Peyer's patch (tissue), 4 donors: ENCODE data around the gene TNIK. TPM values are rescaled to one million over a fixed set of nuclear protein-coding genes. Genes with fewer than 3 reads are reported as not detected.

ENCODE experiments used
- DNase-seq, 3 donors: peaks; one replicate each; pipeline ENCODE4 v3.0.0-alpha.2; 2017 to 2019
- H3K27ac ChIP-seq, 4 donors: fragments of 200-600 bp; sonication (generic); one replicate each; pipeline ENCODE4 v1.5.1; 2016 to 2019
- H3K27me3 ChIP-seq, 2 donors: fragments of 200-600 bp; sonication (generic); one replicate each; pipeline ENCODE4 v1.5.1; 2019
- H3K36me3 ChIP-seq, 3 donors: fragments of 200-600 bp; sonication (generic); one replicate each; pipeline ENCODE4 v1.5.1; 2016 to 2019
- H3K4me1 ChIP-seq, 4 donors: fragments of 200-600 bp; sonication (generic); one replicate each; pipeline ENCODE4 v1.5.1; 2016 to 2019
- H3K4me3 ChIP-seq, 4 donors: fragments of 200-600 bp; sonication (generic); 1 replicate in 3 of 4; 2 replicates in 1 of 4; pipeline ENCODE4 v1.5.1; 2016 to 2019; ENCODE audit warnings: mild to moderate bottlenecking in 1 of 4
- H3K9me3 ChIP-seq, 4 donors: fragments of 200-600 bp; sonication (generic); one replicate each; pipeline ENCODE4 v1.5.1; 2016 to 2019; ENCODE audit warnings: mild to moderate bottlenecking in 1 of 4
- CTCF ChIP-seq, 6 experiments: fragments of 450-650 bp in 4 of 6; fragments of 200-600 bp in 2 of 6; sonication (generic) in 1 of 6; IDR thresholded peaks; one replicate each; pipeline ENCODE4 v1.5.1; 2017 to 2019; ENCODE audit warnings: antibody characterized with exemption in 6 of 6, mild to moderate bottlenecking in 3 of 6, moderate library complexity in 1 of 6
- POLR2A ChIP-seq, 2 donors: fragments of 450-650 bp; IDR thresholded peaks; one replicate each; pipeline ENCODE4 v1.5.1; 2017; ENCODE audit warnings: antibody characterized with exemption in 2 of 2, mild to moderate bottlenecking in 2 of 2, moderate library complexity in 2 of 2
- total RNA-seq, 4 donors: library from RNA; depleted of rRNA; stranded (reverse); fragments of >200 nt; gene quantifications; one replicate each; pipeline ENCODE4 v1.1.0, GENCODE V29; 2016

The TNIK gene
- total RNA-seq, 4 donors from 2014 or later = 37.1 to 84.8 (median 74.4) TPM

- H3K4me3 ChIP-seq = no peak overlapping the region
- H3K27me3 ChIP-seq = no peaks in the 10 kb centered on the region
- no peaks in the 10 kb centered on the region for H3K36me3 ChIP-seq
- TF ChIP-seq CTCF (IDR thresholded peaks at IDR 0.05) = no peak
- TF ChIP-seq POLR2A (IDR thresholded peaks at IDR 0.05) = no peak
- H3K27ac ChIP-seq = peak overlapping the region in 1 of 4 donors; percentile 31
- no peak for DNase-seq
- no peaks in the 10 kb centered on the region for H3K9me3 ChIP-seq
- peaks cover 0 to 15% (median 0%) of the 10 kb centered on the region in 4 donors for H3K4me1 ChIP-seq
These were observed 83.6 kb downstream of the TNIK start for GRCh38 chr3:171376596-171376947.

- DNase-seq = no peak
- peak overlapping the region in 2 of 4 donors; percentile 31 to 38 for H3K27ac ChIP-seq
These were observed 84.3 kb downstream of the TNIK start for GRCh38 chr3:171375666-171376595.

GRCh38 chr3:171374661-171375285 is 85.4 kb downstream of the TNIK start:
- Histone ChIP-seq H3K27me3 (no peaks in the 10 kb centered on the region), H3K4me1 (peaks cover 0 to 15% (median 0%) of the 10 kb centered on the region in 4 donors), H3K27ac (no peak overlapping the region), H3K4me3 (no peak overlapping the region), H3K36me3 (no peaks in the 10 kb centered on the region), H3K9me3 (no peaks in the 10 kb centered on the region)
- DNase-seq = no peak
- no peak for TF ChIP-seq CTCF (IDR thresholded peaks at IDR 0.05)
- TF ChIP-seq POLR2A (IDR thresholded peaks at IDR 0.05) = no peak

More at GRCh38 chr3:171375666-171376595, 84.3 kb downstream of the TNIK start:
- Histone ChIP-seq H3K4me1 (peaks cover 0 to 15% (median 0%) of the 10 kb centered on the region in 4 donors), H3K27me3 (no peaks in the 10 kb centered on the region), H3K4me3 (no peak overlapping the region), H3K36me3 (no peaks in the 10 kb centered on the region), H3K9me3 (no peaks in the 10 kb centered on the region)
- TF ChIP-seq CTCF (IDR thresholded peaks at IDR 0.05) (no peak), POLR2A (IDR thresholded peaks at IDR 0.05) (no peak)

- H3K4me1 ChIP-seq = peaks cover 0 to 15% (median 0%) of the 10 kb centered on the region in 4 donors
- H3K4me3 ChIP-seq = no peak overlapping the region
- no peak overlapping the region for H3K27ac ChIP-seq
- TF ChIP-seq POLR2A (IDR thresholded peaks at IDR 0.05) (no peak), CTCF (IDR thresholded peaks at IDR 0.05) (no peak)
- H3K36me3 ChIP-seq = no peaks in the 10 kb centered on the region
- no peaks in the 10 kb centered on the region for H3K9me3 ChIP-seq
- DNase-seq = no peak
- H3K27me3 ChIP-seq = no peaks in the 10 kb centered on the region
These were observed 85.9 kb downstream of the TNIK start for GRCh38 chr3:171374260-171374659.

GRCh38 chr3:171373711-171374110 is 86.5 kb downstream of the TNIK start:
- DNase-seq = no peak
- TF ChIP-seq POLR2A (IDR thresholded peaks at IDR 0.05) = no peak
- TF ChIP-seq CTCF (IDR thresholded peaks at IDR 0.05) = no peak
- H3K9me3 ChIP-seq = no peaks in the 10 kb centered on the region
- H3K36me3 ChIP-seq = no peaks in the 10 kb centered on the region
- no peak overlapping the region for H3K4me3 ChIP-seq
- H3K4me1 ChIP-seq = peaks cover 0 to 15% (median 0%) of the 10 kb centered on the region in 4 donors
- no peaks in the 10 kb centered on the region for H3K27me3 ChIP-seq
- H3K27ac ChIP-seq = no peak overlapping the region
